Esophagus squamous epithelium (tissue), 4 donors: Measurements from ENCODE around the gene EOGT.

Source experiments
- CTCF ChIP-seq, 6 experiments: fragments of 450-650 bp in 4 of 6; fragments of 200-600 bp in 2 of 6; sonication (generic) in 2 of 6; IDR thresholded peaks; one replicate each; pipeline ENCODE4 v1.5.1; 2016 to 2019; ENCODE audit warnings: antibody characterized with exemption in 6 of 6, mild to moderate bottlenecking in 4 of 6, moderate library complexity in 4 of 6
- POLR2A ChIP-seq, 4 donors: fragments of 450-650 bp; IDR thresholded peaks; one replicate each; pipeline ENCODE4 v1.6.1; 2017; ENCODE audit warnings: antibody characterized with exemption in 4 of 4, mild to moderate bottlenecking in 4 of 4, moderate library complexity in 3 of 4

- TF ChIP-seq CTCF (IDR thresholded peaks at IDR 0.05): no peak
- TF ChIP-seq POLR2A (IDR thresholded peaks at IDR 0.05): no peak
These were observed 38.8 kb downstream of the EOGT start for GRCh38 chr3:68974711-68975110.
